HG02759 (cell line): ENCODE measurements around the gene MDM2.
"Not testable (repeated sequence)": the region's sequence is repeated elsewhere in the genome, so short reads cannot be mapped to it uniquely, and the experiment has no call there.

Source experiments
- ATAC-seq: cut with Tn5 transposase; IDR thresholded peaks from one replicate; pipeline ENCODE4 v1.9.1; 2021; ENCODE audit warnings: mild to moderate bottlenecking, moderate library complexity; ENCODE audit not compliant: unreplicated experiment

The MDM2 gene

GRCh38 chr12:68804657-68805591 lies 3.1 kb upstream of the MDM2 start:
- no peak for ATAC-seq

DNA sequence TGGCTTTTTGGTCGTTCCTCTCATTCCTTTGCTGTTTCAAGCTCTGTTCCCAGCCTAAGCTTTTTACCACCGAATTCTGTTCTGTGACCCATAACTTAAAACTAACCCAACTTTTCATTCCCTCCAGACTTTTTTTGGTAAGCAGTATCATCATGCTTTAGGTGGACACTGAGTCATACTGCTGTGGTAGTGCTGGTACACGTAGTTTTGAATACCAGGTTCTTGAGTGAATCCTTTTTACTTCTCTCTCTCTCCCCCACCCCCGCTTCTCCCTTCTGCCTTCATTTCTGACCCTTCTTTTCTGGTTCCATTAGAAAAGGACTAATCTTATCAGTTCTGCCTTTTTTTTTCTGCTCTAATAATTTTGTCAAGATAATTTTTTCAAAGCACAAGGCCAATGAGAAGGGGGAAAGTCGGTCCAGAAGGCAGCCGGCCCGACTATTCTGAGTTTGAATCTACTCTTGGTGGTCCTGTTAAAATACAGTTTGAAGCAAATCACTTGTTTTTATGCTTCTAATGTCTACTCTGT lies 2.3 kb upstream of the MDM2 start:
- ATAC-seq = no peak

DNA sequence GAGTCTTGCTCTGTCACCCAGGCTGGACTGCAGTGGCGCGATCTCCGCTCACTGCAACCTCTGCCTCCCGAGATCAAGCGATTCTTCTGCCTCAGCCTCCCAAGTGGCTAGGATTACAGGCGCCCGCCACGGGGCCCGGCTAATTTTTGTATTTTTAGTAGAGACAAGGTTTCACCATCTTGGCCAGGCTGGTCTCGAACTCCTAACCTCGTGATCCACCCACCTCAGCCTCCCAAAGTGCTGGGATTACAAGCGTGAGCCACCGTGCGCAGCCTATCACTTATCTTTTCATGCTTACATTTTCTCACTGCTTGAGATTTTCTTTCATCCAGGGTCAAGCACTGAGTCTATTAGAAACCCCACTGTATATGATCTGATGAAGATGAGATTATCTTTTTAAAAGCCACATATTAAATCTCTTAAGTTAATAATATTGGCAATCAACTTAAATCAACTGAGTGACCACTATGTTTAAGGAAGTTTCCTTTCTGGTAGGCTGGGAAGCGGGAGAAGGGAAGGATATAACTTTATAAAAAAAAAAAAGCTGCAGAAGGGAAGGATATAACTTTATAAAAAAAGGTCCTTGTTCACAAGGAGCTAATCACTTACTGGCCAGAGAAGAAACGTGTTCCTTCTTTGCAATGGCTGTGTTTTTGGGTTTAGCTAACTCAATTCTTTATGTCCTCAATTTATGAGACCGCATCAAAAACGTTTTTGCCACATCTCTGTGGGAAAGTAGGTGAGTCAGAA lies 1.3 kb upstream of the MDM2 start:
- ATAC-seq = no peak

GRCh38 chr12:68807274-68807575 lies 752 bp upstream of the MDM2 start:
- not testable (repeated sequence) for ATAC-seq

- peak; percentile 59 for ATAC-seq
Observed at GRCh38 chr12:68808388-68809189, 612 bp downstream of the MDM2 start.

DNA sequence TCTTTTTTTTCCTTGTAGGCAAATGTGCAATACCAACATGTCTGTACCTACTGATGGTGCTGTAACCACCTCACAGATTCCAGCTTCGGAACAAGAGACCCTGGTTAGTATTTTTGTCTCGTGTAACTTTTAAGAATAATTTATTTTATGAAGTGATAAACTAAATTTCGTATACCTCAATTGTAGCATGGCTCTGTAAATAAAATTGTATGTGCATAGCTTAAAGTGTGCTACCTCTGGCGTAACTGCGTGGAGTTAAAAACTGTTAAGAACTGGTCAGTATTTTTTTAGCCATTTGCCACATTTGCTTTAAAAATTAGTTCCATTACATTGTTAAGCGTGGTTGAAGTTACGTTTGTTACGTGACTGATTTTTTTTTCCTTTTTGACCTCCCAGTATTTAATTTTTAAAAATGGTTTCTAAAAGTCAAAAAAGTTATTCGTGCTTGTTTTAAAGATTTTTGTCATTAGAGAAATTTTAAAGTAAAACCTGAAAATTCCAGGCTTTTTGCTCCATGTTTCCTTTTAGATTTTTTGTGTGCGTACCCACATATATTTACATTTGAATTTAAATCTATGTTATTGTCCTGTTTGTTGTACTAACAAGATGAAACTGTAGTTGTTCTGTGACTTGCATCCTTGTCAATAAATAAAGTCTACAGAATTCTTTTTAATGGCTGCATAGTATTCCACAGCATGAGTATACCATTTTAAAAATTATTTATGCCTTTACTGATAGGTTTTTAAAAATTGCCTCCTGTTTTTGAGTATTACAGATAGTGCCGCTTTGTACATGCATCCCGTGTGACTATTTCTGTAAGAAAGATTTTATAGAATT lies 1.4 kb downstream of the MDM2 start:
- no peak for ATAC-seq

DNA sequence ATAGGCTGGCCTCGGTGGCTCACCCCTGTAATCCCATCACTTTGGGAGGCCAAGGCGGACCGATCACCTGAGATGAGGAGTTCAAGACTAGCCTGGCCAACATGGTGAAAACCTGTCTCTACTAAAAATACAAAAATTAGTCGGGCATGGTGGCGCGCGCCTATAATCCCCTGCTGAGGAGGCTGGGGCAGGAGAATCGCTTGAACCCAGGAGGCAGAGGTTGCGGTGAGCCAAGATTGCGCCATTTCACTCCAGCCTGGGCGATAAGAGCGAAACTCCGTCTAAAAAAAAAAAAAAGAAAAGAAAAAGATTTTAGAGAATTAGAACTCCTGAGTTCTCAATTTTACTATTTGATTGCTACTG lies 2.0 kb downstream of the MDM2 start:
- ATAC-seq = not testable (repeated sequence)

- ATAC-seq = not testable (repeated sequence)
Observed at GRCh38 chr12:68811573-68811972, 3.6 kb downstream of the MDM2 start.

GRCh38 chr12:68812553-68813241 lies 4.7 kb downstream of the MDM2 start:
- ATAC-seq = no peak

DNA sequence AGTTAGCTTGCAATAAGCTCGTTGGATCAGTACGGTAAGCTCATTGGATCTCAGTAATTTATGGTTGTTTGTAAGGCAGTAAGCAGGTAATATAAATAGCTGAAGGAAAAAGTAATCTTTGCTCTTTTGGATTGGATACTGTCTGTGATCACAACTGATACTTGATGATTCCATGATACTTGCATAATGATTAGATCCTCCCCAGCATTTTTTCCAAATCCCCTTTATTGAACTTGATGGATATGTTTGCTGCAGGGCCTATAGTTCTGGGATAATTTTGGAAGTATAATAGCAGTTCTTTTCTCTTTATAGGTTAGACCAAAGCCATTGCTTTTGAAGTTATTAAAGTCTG lies 5.2 kb downstream of the MDM2 start:
- ATAC-seq = no peak

DNA sequence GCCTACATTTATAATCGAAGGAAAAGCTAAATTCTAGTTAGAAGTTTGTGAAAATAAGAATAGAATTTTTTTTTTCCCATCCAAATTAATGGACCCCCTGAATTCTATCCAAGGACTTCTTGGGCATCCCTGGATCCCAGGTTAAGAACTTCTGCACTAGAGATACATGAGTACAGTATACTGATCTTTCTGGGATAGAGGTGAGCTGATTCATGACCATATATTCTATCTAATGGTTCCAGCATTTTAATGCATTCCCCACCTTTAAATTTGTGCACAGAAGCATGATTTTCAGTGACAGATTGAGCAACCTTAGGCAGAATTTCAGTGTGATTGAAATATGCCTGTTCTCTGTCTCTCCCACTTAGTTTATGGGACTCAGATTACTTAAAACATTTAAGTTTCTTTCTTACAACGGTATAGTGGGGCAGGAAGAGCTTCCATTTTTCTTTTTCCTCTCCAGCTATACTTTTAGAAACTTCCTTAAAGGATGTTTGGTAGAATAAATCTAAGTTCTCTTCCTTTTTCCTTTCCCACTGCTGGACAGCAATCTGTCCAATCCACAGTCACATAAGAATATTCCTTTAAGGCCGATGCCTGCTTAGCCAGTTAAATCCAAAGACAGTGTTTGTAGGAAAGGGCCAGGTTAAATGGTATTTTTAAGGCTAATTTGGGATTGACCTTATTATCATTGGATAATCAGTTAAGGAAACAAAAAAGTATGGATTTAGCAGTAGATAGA lies 6.7 kb downstream of the MDM2 start:
- ATAC-seq = no peak

GRCh38 chr12:68815232-68815927 lies 7.4 kb downstream of the MDM2 start:
- ATAC-seq = no peak

DNA sequence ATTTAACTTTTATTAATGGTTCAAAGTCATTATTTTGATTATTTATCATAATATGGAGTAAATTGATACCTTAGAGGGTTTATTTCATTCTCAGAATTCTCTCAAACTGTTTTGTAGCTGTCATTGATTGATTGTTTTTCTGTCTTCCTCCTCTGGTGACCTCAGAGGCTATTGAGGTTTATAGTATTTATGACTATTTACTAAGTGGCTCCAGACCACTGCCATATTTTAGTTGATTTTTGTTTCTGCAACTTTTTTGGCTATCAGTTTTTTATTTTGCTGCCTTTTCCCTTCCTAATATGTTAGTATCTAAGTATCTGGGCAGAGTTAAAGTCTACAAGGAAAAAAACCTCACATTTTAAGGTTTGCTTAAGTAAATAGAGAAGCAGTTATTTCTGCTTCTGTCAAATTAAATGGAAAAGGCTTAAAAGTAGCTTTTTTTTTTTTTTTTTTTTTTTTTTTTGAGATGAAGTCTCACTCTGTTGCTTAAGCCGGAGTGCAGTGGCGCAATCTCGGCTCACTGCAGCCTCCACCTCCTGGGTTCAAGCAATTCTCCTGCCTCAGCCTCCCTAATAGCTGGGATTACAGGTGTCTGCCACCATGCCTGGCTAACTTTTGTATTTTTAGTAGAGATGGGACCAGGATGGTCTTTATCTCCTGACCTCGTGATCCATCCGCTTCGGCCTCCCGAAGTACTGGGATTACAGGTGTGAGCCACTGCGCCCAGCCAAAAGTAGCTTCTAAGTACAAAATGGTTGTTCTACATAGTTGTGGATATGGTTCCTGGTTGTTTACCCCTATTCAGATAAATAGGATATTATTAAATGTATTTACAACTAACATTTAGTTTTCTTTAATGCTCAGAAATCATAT lies 8.2 kb downstream of the MDM2 start:
- no peak for ATAC-seq

DNA sequence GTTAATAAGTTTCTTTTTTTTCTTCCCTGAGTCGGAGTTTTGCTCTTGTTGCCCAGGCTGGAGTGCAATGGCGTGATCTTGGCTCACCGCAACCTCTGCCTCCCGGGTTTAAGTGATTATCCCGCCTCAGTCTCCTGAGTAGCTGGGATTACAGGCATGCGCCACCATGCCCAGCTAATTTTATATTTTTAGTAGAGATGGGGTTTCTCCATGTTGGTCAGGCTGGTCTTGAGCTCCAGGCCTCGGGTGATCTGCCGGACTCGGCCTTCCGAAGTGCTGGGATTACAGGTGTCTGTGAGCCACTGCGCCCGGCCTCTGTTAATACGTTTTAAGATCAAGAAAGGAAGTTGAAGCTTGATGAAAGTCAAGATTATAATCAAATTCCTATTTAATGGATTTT lies 11.5 kb downstream of the MDM2 start:
- not testable (repeated sequence) for ATAC-seq

DNA sequence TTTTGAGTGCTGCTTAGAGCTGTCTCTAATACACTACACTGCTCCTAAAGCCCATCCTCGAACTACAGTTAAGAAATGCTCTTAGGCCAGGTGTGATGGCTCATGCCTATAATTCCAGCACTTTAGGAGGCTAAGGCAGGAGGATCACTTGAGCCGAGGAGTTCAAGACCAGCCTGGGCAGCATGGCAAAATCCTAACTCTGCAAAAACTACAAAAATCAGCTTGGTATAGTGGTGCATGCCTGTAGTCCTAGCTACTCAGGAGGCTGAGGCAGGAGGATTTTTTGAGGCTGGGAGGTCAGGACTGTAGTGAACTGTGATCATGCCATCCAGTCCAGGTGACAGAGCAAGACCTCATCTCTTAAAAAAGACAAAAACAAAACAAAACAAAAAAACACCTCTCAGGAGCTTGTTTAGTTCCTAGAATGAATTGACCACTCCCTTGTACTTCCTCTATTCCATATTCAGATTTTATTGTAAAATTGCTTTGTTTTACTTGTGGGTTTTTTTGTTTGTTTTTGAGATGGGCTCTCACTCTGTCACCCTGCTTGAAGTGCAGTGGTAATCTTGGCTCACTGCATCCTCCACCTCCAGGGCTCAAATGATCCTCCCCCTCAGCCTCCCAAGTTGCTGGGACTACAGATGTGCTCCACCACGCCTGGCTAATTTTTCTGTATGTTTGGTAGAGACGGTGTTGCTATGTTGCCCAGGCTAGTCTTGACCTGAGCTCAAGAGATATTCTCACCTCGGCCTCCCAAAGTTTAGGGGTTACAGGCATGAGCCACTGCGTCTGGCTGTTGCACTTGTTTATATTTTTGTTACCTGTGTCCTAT lies 13.6 kb downstream of the MDM2 start:
- no peak for ATAC-seq

GRCh38 chr12:68823696-68824095 lies 15.7 kb downstream of the MDM2 start:
- ATAC-seq = no peak

GRCh38 chr12:68824131-68824530 lies 16.2 kb downstream of the MDM2 start:
- no peak for ATAC-seq
